ENCODE measurements around the gene RFNG. TPM values are rescaled to one million over a fixed set of nuclear protein-coding genes. Genes with fewer than 3 reads are reported as not detected.

Gene RFNG
- total RNA-seq, 1 donor from 2014 or later: 35.8 TPM

DNA sequence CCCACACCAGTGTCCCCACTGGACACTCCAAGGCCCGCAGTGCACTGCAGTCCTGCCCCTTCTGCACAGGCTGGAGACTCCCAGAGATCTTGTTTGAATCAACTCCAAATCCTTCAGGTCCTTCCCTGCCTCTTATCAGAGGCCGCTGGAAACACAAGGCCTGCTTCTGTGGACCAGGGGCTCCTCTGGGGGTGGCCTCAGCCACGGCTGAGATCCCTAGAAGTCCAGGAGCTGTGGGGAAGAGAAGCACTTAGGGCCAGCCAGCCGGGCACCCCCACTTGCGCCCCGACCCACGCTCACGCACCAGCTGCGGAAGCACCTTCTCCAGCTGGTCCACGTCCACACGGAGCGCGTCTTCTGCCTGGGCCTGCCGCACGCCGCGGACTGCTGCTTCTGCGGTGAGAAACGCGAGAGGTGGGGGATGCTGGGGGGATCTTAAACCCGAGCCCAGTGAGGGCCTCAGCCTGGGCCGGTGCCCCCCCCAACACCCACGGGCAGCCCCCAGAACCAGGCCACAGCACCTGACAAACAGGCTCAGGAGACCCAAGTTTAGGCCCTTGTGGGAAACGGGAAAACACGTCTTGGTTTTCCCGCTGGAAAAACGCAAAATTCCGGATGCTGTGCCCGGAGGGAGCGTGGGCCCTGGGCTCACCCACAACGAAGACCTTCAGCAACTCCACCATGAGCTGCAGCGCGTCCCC is 32.5 kb downstream of the RFNG start:
- no peak for DNase-seq (ENCODE audit: low read depth)
- TF ChIP-seq, protein P1, sequence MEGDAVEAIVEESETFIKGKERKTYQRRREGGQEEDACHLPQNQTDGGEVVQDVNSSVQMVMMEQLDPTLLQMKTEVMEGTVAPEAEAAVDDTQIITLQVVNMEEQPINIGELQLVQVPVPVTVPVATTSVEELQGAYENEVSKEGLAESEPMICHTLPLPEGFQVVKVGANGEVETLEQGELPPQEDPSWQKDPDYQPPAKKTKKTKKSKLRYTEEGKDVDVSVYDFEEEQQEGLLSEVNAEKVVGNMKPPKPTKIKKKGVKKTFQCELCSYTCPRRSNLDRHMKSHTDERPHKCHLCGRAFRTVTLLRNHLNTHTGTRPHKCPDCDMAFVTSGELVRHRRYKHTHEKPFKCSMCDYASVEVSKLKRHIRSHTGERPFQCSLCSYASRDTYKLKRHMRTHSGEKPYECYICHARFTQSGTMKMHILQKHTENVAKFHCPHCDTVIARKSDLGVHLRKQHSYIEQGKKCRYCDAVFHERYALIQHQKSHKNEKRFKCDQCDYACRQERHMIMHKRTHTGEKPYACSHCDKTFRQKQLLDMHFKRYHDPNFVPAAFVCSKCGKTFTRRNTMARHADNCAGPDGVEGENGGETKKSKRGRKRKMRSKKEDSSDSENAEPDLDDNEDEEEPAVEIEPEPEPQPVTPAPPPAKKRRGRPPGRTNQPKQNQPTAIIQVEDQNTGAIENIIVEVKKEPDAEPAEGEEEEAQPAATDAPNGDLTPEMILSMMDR (conservative IDR thresholded peaks at IDR 0.05; ENCODE audit: low read depth, low read length): no peak
- no peak overlapping the region for H3K4me3 ChIP-seq (ENCODE audit: low read depth, low read length)

DNA sequence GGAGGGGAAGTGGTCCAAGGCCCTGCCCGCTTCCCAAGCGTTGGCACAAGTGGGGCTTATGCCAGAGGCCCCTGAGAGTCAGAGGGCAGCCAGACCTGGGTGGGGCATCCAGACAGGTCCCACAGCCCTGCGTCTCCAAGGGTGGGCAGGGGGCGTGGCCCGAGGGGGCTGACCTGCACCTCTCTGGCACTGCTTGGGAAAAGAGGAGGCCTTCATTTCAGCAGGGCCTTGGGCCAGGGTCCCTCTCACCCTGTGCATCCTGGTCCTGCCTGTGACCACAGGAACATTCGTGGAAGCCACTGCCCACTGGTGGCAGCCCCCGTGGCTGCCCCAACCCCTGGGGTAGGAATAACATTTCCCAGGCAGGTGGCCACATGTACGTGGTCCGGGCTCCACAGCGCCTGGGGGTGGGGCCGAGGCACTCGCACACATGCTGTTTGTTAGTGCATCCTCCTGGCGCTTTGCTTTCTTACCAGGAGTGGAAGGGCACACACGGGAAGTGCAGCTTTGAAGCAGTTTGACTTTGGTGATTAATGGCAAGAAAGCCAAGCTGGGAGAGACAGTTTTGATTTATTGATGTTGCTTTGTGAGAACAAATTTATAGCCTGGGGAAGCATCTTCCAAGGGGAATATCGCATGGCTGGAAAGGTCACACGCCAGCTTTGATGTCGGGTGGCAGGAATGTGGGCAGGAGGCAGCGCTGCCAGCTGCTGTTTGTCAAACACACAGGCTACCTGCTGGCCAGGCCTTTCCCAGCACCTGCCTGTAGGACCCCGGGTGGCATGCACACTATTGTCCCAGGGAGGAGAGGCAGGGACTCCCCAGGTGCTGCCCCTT is 33.2 kb downstream of the RFNG start:
- TF ChIP-seq, protein P1 (conservative IDR thresholded peaks at IDR 0.05; ENCODE audit: low read depth, low read length): no peak
- DNase-seq (ENCODE audit: low read depth): no peak
- no peak overlapping the region for H3K4me3 ChIP-seq (ENCODE audit: low read depth, low read length)

DNA sequence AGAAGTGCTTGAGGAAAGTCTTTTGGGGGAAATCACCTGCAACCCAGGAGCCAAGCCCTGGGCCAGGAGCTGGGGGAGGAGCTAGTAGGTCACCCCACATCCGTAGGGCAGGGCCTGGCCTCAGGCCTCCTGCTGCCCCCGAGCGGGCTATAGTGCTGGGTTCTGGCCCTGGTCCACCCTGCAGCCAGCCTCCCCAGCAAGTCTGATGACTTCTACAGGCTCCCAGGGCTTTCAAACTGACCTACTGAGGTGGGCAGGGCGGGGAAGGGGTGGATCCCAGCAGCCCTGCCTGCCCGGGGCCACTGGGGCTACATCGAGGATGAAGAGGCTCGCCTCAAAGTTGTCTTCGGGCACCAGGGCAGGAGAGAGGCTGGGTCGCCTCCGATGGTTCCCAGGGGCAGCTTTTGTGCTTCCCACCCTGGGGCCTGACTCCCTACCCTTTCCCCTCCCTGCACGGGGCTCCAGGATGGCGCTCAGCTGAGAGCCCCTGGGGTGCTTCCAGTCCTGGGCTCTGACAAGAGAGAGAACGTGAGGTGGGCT is 33.9 kb downstream of the RFNG start:
- TF ChIP-seq, protein P1 (conservative IDR thresholded peaks at IDR 0.05; ENCODE audit: low read depth, low read length): no peak
- no peak overlapping the region for H3K4me3 ChIP-seq (ENCODE audit: low read depth, low read length)
- no peak for DNase-seq (ENCODE audit: low read depth)

DNA sequence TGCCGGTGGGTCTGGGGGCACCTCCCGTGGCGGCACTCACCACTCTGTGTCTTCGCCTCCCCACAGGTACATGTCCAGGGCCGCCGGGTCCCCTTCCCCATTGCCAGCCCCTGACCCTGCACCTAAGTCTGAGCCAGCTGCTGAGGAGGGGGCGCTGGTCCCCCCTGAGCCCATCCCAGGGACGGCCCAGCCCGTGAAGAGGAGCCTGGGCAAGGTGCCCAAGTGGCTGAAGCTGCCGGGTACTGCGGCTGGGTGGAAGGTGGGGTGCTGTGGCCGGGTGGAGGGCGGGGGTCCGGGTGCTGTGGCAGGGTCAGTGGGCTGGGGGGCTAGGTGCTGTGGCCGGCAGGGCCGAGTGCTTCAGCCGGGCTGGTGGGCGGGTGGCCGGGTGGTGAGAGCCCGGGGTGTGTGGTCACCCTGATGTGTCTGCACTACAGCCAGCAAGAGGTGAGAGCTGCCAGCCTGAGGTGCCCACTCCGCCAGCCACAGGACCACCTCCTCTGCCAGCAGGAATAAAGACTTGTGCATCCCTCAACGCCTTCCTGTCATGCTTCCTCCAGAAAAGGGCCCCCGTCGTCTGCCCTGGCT is 34.6 kb downstream of the RFNG start:
- TF ChIP-seq, protein P1 (conservative IDR thresholded peaks at IDR 0.05; ENCODE audit: low read depth, low read length): no peak
- DNase-seq (ENCODE audit: low read depth): no peak

DNA sequence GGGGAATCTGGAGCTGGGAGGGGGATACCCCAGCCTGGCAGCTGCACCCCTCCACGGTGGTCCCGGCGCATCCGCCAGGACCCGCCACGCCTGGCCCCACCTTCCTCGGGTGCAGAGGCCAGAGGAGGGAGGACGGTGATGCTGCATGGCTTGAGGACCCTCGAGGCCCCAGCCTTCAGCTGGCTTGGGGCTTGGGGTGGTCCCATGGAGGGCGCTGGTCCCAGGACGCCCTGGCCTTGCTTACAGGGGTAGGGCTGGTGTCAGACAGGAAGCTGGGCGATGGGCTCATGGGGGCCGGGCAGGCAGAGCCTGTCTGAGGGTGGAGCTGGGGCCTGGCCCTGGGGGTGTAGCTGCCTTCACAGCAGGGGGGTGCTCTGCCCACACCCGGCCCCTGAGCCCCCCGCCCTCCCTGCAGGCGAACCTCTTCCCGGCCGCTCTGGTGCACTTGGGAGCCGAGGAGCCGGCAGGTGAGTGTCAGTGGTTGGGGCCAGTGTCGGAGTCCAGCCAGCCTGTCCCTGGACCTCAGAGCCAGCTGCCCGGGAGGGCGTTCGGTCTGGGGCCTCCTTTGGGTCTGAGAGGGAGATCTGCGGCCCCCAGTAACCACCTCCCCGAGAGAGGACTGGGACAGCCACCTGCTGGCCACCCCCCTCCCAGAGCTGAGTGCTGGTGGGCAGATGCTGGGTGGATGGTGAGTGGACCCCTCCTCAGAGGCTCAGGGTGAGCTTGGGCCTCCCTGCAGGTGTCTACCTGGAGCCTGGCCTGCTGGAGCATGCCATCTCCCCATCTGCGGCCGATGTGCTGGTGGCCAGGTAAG is 35.3 kb downstream of the RFNG start:
- TF ChIP-seq, protein P1 (conservative IDR thresholded peaks at IDR 0.05; ENCODE audit: low read depth, low read length): no peak
- DNase-seq (ENCODE audit: low read depth): no peak
- no peak overlapping the region for H3K4me3 ChIP-seq (ENCODE audit: low read depth, low read length)

More for the DNA sequence above, 34.6 kb downstream of the RFNG start:
- H3K4me3 ChIP-seq (ENCODE audit: low read depth, low read length): no peak overlapping the region

DNA sequence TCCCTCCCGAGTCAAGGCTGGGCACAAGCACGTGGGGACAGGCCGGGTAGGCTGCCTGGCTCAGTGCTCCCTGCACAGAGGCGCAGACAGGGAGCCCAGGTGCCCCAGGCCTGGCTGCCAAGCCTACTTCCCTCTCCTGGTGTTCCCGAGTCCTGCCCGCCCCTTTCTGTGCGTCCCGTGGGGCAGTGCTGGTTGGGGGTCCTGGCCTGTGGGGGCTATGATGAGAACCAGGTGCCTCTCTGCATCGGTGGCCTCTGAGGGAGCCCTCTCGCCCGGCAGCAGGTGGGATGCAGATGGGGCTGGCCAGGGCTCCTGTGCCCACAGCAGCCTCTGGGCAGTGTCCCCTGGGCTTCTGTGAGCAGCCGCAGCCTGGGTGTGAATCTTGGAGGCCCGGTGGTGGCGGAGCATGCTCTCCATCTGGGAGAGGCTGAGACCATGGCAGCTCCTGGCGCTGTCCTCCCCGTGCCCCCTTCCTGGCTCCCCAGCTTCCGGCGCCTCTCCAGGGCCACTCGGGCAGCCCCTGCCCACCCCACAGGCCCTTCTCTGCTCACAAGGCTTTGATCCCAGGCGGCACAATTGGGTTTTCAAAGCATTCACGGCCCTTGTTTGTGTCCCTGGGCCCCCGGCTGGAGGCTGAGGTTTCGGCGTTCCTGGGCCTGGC is 36.2 kb downstream of the RFNG start:
- no peak overlapping the region for H3K4me3 ChIP-seq (ENCODE audit: low read depth, low read length)
- TF ChIP-seq, protein P1 (conservative IDR thresholded peaks at IDR 0.05; ENCODE audit: low read depth, low read length): no peak
- DNase-seq (ENCODE audit: low read depth): no peak

All from epithelial cell of proximal tubule (primary cell).